ENCODE data around the gene SCARB2.

SCARB2 gene

DNA sequence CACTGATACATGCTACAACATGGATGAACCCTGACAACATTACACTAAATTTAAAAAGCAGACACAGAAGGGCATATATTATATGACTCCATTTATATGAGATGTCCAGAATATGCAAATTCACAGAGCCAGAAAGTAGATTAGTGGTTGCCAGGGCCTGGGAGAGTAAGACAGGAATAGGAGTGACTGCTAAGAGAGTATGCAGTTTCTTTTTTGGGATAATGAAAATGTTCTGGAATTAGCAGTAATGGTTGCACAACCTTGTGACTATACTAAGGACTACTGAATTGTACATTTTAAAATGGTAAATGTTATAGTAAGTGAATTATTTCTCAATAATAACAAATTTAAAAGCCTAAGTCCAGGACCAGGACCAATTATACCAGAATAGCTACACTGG is 35.9 kb downstream of the SCARB2 start:
- no peak for DNase-seq (ENCODE audit: low spot score)
- in situ Hi-C loops (cut with MboI; ENCODE audit: low pct_unique_long_range_greater_than_20kb, low sequenced_read_pairs, unreplicated experiment) = no loop called here
- TF ChIP-seq, protein P1, sequence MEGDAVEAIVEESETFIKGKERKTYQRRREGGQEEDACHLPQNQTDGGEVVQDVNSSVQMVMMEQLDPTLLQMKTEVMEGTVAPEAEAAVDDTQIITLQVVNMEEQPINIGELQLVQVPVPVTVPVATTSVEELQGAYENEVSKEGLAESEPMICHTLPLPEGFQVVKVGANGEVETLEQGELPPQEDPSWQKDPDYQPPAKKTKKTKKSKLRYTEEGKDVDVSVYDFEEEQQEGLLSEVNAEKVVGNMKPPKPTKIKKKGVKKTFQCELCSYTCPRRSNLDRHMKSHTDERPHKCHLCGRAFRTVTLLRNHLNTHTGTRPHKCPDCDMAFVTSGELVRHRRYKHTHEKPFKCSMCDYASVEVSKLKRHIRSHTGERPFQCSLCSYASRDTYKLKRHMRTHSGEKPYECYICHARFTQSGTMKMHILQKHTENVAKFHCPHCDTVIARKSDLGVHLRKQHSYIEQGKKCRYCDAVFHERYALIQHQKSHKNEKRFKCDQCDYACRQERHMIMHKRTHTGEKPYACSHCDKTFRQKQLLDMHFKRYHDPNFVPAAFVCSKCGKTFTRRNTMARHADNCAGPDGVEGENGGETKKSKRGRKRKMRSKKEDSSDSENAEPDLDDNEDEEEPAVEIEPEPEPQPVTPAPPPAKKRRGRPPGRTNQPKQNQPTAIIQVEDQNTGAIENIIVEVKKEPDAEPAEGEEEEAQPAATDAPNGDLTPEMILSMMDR (IDR thresholded peaks at IDR 0.05; ENCODE audit: extremely low read depth, insufficient read depth, missing control alignments) = no peak

DNA sequence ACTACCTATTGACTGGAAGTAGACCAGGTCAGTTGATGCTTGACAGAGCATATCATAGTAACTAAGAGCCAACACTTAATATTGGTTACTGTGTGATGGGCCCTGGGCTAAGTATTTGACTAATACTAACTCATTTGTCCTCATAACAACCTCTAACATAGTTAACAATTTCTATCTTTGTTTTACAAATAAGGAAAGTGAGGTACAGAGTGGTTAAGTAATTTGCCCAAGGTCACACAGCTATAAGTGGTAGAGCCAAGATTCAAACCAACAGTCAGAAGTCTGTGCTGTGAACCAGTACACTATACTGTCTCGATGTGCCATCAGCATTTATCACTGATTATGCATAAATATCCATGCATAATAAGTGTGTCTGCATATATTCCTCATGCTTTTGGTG is 38.3 kb downstream of the SCARB2 start:
- in situ Hi-C loops (cut with MboI; ENCODE audit: low pct_unique_long_range_greater_than_20kb, low sequenced_read_pairs, unreplicated experiment) = no loop called here
- TF ChIP-seq, protein P1 (IDR thresholded peaks at IDR 0.05; ENCODE audit: extremely low read depth, insufficient read depth, missing control alignments) = no peak
- no peak for DNase-seq (ENCODE audit: low spot score)

DNA sequence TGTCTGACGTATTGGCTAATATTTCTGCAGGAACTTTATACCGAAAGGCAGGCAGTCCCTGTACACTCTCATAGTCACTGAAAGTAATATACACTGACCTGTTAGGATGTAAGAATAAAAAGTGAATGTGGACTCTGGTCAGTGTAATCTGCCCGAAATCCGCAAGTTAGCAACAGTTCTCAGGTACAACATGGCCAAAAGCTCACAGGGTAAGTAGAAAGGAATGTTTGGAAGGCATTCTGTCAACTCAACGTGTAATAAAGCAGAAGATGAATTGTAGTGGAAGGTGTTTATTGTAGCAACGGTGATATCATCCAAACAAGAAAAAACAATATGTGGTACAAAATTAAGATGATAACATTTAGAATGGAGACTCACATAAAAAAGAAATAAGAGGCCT is 39.4 kb downstream of the SCARB2 start:
- TF ChIP-seq, protein P1 (IDR thresholded peaks at IDR 0.05; ENCODE audit: extremely low read depth, insufficient read depth, missing control alignments) = no peak
- DNase-seq (ENCODE audit: low spot score) = no peak
- in situ Hi-C loops (cut with MboI; ENCODE audit: low pct_unique_long_range_greater_than_20kb, low sequenced_read_pairs, unreplicated experiment) = no loop called here

DNA sequence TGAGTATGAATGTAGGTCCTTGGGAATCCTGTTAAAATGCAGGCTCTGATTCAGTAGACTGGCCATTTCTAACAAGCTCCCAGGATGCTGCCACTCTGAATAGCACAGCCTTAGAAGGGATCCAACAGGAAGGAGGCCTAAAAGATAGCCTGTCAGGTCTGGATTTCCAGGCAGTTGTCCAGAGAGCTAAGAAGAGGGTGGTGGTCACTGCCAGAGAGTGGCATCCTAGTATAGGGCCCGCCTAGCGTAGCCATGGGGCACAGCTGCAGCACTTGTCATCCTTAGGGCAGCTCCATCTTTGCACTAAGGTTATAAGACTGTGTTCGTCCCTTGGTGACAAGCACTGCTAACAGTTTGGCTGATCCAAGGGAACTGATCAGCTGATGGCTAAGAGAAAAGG is 44.9 kb downstream of the SCARB2 start:
- TF ChIP-seq, protein P1 (IDR thresholded peaks at IDR 0.05; ENCODE audit: extremely low read depth, insufficient read depth, missing control alignments) = no peak
- no peak for DNase-seq (ENCODE audit: low spot score)
- in situ Hi-C loops (cut with MboI; ENCODE audit: low pct_unique_long_range_greater_than_20kb, low sequenced_read_pairs, unreplicated experiment) = no loop called here

DNA sequence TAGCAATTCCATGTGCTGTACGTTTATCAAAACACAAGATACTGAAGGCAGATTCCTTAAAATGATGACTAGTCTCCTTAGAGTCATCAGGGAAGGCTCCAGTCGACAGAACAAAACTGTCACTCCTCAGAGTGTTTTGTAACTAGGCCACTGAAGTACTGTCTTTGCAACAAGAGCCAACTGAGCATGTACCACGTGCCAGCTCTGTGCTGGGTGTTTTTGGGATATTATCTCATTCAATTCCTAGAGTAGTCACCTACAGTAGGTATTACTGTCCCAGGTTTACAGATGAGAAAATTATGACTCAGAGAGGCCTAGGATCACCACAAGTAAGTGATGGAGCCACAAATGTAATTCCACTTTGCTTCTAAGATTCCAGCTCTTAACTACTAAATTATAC is 47.1 kb downstream of the SCARB2 start:
- DNase-seq (ENCODE audit: low spot score) = no peak
- in situ Hi-C loops (cut with MboI; ENCODE audit: low pct_unique_long_range_greater_than_20kb, low sequenced_read_pairs, unreplicated experiment) = no loop called here
- TF ChIP-seq, protein P1 (IDR thresholded peaks at IDR 0.05; ENCODE audit: extremely low read depth, insufficient read depth, missing control alignments) = no peak

DNA sequence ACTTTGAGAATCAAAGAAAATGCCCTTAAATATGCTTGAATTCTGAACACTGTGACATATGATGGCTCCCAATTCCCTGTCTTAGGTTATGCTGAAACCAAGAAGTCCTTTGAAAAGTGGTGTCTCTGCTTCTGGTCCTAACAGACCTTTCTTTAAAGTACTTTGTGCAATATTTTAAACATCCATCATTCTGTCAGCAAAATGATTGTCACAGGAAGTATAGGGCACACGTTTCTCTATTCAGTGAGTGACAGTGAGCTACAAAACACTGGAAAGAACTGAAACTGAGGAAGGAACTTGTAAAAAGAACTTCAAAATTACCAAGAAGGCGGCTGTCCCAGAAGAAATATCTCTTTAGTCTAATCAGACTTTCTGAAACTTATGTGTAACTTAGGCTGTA is 53.3 kb downstream of the SCARB2 start:
- DNase-seq (ENCODE audit: low spot score) = no peak
- TF ChIP-seq, protein P1 (IDR thresholded peaks at IDR 0.05; ENCODE audit: extremely low read depth, insufficient read depth, missing control alignments) = no peak
- in situ Hi-C loops (cut with MboI; ENCODE audit: low pct_unique_long_range_greater_than_20kb, low sequenced_read_pairs, unreplicated experiment) = no loop called here

DNA sequence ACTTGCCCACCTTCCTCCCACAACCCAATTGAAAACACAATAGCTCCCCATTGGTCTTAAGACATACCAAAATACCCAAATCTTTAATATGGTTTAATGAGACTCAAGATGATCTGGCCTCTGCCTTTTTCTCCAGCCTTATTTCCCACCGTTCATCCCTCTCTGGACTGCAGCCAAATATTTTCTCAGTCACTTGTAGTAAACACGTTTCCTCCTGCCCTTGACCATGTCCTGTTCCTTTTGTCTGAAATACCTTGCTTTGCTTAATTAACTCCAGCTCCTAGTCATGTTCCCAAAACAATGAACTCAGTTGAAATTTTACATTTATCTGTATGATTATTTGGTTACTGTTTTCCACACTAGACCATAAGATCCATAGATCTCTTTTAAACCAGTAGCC is 57.0 kb downstream of the SCARB2 start:
- TF ChIP-seq, protein P1 (IDR thresholded peaks at IDR 0.05; ENCODE audit: extremely low read depth, insufficient read depth, missing control alignments) = no peak
- no peak for DNase-seq (ENCODE audit: low spot score)
- in situ Hi-C loops (cut with MboI; ENCODE audit: low pct_unique_long_range_greater_than_20kb, low sequenced_read_pairs, unreplicated experiment) = no loop called here

All from GM13977 (cell line).